NCI-H526 (cell line): Measurements from ENCODE around the gene HMGN4.
"Not testable (repeated sequence)": the region's sequence is repeated elsewhere in the genome, so short reads cannot be mapped to it uniquely, and the experiment has no call there.

ENCODE experiments used
- DNase-seq, 2 experiments: peaks; one replicate each; lab custom pipeline; 2025; lab: John Stamatoyannopoulos, UW

The HMGN4 gene

DNA sequence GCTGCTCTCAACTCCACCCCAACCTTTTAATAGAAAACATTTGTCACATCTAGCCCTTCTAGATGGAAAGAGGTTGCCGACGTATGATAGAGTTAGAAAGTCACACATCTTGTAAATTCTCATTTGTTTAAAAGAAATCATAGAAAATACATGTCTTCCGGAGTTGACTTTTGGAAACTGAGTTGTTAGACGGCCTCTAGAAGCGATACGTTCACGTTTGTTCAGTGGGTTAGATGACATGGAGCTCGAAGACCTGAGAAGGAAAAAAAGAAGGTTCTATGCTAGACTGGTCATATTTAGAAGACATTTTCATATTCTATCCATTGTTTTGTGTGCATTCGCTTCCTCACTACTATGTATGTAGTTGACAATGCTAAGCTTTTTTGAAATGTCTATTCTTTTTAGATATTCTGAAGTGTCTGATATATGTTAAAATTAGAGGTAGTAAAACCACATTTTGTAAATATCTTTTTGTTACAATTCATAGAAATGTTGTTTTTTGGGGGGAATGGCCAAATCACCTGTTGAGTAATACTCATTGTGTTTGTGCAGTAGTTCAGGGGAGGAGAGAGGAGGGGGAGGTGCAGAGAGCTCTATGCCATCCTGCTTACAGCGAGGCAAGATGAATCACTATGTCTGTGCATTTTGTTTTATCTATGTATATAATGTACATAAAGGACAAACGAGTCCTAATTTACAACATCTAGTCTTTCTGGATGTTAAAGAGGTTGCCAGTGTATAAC is 15.5 kb upstream of the HMGN4 start:
- DNase-seq, result not testable (repeated sequence)

DNA sequence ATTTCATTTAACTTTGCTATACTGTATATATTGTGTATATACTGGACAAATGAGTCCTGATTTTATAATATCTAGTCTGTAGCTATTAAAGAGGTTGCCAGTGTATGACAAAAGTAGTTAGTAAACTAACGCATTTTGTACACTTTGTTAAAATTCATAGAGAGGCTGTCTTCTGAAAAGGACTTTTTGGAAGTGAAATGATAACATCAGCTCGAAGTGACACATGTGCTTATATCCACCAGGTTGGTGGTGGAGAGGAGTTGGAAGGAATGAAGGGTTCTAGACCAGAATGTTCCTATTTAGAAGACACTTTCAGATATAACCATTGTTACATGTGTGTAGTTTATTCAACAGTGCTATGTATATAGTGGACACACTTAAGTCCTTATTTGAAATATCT is 13.9 kb upstream of the HMGN4 start:
- DNase-seq, result not testable (repeated sequence)

DNA sequence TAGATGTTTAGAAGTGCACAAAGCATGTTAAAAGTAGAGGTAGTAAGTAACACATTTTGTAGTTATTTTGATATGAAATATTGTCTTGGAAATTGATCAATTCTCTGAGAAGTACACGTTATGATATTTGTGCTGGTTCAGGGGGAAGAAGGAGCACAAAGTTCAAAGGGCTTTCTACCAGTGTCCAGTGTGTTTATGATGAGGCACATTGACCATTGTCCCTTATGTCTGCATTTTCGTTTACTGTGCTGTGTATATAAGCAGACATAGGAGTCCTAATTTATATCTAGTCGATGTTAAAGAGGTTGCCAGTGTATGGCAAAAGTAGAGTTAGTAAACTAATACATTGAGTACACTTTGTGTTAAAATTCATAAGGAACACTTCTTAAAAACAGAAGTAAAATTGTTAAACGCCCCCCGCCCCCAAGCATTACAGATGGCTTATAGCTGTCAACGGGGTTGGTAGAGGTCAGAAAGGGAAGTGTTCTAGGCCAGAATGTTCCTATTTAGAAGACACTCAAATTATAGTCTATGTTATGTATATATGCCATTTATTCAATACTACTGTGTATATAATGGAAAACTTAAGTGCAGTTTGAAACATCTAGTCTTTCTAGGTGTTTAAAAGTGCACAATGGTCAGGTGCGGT is 13.3 kb upstream of the HMGN4 start:
- no peak for DNase-seq

DNA sequence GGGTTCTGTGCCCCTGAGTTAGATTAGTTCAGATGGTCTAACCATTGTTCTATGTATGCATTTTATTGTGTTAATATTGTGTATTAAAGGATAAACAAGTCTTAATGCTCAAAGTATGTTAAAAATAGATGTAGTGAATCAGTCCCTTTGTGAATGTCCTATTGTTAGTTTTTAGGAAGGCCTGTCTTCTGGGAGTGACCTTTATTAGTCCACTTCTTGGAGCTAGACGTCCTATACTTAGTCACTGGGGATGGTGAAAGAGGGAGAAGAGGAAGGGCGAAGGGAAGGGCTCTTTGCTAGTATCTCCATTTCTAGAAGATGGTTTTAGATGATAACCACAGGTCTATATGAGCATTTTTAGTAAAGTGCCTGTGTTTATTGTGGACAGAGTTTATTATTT is 12.3 kb upstream of the HMGN4 start:
- no peak for DNase-seq

DNA sequence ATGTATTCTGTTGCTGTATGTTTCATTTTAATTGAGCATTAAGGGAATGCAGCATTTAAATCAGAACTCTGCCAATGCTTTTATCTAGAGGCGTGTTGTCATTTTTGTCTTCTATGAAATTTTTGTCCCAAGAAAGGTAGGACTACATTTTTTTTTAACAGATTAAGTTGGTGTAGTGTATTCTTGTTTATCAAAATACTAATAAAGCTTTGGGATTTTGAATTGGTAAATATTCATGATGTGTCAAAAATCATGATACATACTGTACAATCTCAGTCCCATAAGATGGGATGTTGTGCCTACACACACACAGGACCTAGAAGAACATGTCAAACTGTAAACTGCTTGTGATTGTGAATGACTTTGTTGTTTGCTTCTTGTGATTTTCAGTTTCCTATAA is 11.2 kb upstream of the HMGN4 start:
- DNase-seq, result no peak

DNA sequence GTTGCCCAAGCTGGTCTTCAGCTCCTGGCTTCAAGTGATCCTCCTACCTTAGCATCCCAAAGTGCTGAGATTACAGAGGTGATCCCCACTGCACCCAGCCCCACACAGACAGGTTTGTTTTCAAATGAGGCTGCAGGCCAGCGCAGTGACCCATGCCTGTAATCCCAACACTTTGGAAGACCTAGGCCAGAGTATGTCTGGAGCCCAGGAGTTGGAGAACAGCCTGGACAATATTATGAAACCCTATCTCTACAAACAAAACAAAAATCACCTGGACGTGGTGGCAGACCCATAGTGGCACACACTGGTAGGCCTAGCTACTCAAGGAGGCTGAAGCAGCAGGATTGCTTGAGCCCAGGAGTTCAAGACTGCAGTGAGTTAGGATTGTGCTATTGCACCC is 8.0 kb upstream of the HMGN4 start:
- no peak for DNase-seq

DNA sequence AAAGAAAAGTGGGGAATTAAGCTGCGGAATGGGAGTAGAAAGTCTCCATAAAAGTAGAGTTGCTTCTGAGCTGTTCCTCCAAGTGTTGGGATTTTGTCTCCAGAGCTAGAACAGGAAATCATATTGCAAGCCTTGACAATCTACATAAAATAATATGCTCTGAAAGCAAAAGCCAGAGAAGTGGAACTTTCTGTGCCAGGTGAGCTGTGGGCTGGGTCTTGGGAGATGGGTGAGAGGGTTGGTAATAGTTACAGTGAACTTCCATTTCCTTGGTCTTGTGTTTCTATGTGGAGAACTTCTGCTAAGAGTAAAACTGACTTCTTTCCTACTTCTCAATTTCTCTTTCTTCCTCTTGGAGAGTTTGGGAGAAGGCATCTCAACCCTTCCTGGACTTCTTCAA is 6.3 kb upstream of the HMGN4 start:
- DNase-seq, result no peak

DNA sequence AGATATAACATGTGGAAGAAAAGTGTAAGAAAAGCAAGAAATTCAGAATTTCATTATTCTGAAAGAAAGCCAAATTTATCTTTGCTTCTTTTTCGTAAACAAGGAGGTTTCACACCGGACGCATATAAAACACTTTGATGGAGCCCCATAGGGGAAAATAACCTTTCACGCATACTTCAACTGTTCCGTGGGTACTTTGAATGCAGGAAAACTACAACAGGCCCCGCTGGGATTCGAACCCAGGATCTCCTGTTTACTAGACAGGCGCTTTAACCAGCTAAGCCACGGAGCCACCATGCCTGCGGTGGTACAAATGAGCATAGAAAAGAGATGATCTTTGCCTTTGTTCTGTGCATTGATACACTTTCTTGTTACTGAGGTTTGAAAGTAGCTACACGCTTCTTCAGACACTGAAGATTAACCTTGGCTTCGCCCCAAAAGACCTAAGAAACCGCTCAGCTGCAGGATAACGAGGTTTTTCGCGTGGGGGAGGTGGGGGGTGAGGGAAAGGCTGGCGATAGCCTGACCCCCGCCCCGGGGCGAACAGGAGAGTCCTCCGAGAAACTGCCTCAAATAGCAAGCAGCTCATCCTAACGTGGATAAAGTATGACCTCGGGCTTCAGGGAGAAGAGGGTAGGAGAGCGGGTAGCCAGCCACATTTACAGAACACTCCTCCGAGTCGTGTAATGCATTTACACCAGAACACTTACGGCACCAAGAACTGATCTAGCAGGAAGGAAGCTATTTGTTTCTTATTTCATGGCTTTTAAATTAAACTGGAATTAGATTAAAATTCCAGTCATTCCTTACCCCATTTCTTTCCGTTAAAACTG is 5.3 kb upstream of the HMGN4 start:
- peak; percentile 84 to 94 for DNase-seq

DNA sequence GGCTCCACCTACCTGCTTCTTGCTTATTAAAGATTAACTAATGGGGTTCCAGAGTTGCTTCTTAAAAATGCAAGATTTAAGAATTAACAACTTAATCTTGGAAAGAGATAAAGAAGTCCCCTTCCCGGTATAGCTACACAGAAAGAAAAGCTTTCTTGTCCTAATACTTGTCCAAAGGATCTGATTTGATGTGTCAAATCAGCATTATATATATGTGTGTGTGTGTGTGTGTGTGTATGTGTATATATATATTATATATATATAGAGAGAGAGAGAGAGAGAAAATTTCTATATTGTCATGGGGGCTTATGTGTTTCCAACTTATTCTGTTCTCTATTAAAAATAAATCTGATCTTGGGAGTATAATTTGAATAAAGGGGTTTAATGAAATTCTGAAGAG is 4.6 kb upstream of the HMGN4 start:
- no peak for DNase-seq

DNA sequence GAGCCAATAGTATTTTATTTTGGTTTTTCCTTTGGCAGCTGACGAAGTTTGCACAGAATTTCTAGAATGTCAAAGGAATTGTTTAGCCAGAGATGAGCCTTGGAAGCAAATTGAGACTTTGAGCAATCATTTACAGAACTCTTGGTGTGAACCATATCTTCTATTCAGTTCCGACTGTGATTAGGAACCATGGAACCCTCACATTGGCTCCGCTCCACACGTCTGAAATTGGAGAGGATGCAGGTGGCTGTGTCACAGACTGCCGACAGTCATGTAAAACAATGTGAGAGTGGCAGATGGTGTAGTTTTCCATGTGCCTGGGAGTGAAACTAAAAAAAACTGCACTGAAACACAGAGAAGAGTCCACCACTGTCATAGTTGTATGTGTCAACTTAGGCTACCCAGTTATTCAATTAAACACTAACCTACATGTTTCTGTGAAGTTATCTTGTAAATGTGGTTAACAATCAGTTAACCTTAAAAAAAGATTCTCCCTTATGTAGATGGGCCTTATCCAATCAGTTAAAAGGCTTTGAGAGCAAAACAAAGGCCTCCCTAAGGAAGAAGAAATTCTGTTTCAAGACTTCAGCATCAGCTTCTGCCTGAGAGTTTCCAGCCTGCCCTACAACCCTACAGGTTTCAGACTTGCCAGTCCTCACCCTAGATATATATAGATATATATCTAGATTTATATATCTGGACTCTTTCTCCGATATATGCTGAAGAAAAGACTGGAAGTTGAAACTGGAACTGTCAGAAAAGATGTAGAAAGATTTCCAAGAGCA is 3.3 kb upstream of the HMGN4 start:
- peak in 1 of 2 experiments; percentile 20 for DNase-seq

DNA sequence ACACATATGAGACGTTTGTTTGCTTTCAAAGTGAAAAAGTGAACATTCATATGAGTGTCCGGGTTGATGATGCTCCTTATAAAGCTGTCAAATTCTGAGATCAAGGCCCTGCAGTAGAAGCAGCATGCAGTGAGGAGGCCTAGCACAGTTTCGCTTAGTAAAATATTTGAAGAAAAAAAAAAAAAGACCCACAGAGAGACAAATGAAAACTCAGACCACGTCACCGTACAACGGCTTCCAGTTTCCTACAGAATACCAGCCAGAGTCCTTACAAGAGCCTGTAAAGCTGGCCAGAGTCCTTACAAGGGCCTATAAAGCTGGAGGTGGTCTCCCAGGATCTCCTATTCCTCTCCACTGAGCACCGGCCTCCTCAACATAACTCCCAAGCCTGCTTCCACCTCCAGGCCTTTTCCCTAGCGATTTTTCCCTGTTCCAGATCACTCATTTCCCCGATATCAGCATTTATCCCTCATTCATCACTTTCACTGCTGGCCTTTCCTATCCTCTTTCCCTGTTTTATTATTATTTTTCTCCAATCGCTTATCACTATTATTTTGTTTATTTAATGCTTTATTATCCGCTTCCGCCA is 1.5 kb upstream of the HMGN4 start:
- DNase-seq, result peak in 1 of 2 experiments; percentile 42

DNA sequence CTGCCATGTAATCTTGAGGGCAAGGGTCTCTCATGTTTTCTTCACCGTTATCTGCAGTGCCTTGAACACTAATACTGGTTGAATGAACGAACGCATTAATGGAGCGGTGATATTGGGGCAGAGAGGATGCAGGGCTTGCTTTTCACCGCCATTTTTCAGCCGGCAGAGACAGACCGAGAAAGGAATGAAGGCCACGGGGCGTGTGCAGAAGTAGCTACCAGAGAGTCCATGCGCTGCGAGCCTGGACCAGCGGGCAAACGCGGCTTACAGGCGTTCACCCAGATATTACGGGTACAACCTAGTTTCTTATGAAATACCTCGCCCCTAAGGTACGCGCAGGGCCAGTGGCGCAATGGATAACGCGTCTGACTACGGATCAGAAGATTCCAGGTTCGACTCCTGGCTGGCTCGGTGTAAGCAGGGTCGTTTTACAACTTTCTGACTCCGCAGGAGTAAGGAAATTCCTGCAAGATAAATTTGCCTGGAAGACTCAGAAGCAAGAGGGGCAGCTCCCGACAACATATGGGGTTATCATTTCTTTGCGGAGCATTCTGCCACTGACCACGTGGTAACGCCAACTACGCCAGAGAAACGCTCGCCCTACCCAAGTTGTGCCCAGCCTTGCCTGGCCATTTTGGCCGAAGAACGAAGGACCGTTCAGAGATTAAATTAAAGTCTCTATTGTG is 863 bp upstream of the HMGN4 start:
- DNase-seq, result peak; percentile 95

DNA sequence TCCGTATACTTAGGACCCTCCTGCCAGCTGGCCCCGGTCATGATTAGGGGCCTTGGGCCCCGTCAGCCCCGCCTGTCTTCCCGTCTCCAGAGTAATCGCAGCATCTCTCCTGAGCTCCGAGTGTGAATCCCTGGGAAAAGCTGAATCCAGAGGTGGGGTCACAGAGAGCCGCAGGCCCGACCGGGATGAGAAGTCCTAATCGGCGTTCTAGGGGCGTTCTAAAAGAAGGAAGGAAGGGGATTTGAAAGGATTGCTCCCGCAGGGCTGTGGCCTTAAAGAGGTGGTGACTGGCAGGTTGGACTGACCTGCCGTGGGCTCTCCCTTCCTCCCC is 371 bp downstream of the HMGN4 start:
- peak; percentile 18 to 75 for DNase-seq

DNA sequence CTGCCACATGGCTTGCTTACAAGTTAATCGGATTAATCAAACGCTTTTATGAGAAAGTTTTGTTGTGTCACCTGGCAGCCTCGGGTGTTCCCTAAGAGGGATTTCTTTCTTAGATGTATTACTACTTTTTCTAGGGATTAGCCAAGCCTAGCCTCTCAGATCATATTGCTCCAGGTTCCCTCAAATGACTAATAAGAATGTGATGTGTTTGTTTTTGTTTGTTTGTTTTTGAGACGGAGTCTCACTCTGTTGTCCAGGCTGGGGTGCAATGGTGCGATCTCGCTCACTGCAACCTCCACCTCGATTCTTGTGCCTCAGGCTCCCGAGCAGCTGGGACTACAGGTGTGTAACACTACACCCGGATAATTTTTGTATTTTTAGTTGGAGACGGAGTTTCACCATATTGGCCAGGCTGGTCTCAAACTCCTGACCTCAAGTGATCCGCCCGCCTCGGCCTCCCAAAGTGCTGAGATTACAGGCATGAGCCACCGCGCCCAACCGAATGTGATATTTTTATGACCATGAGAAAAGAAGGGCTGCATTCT is 977 bp downstream of the HMGN4 start:
- DNase-seq, result no peak

DNA sequence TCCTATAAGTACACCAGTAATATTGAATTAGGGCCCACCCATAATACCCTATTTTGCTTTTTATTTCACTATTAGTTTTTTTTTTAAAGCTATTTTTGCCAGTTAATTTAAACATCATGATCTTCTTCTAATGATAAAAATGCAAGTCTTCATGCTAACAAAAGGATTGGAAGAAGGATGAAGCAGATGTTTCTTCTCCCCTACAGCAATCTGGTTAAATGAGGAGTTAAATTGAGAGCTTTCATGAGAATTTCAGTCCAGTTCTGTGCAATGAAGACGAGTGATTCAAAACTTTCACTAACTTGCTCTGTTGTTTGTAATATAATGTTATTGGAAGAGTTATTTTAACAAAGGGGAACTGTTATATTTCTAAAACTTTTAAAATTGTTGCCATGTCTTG is 3.4 kb downstream of the HMGN4 start:
- no peak for DNase-seq

DNA sequence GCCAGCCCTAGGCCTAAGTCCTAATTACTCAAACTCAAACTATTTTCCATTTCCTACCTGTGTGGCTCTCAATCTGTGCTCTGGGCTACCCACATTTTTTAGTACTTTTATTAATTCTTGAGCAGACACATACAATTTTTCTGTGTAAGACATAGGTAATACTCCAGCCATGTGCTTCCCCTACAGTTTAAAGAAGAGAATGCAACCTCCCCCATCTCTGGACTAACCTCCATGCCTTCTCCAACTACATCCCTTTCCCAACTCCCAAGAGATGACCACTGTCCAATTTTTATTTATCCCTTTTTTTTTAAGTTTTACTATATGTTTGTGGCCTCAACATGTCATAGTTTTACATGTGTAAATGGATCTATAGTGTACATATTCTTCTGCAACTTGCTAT is 5.8 kb downstream of the HMGN4 start:
- DNase-seq, result peak in 1 of 2 experiments; percentile 33

DNA sequence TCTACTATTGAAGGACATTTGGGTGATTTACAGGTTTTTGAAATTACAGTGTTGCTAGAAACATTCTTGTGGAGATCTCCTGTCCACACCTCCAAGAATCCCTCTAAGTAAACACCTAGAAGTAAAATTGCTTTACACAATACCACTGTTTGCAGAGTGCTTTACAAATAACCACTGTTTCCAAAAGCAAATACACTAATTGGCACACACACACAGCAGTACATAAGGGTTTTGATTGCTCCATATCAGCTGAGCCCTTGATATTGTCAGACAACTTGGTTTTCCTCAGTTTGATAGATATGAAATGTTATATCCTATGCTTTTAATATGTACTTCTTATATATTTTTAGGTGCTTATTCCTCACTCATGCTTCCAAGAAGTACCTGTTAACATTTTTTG is 6.3 kb downstream of the HMGN4 start:
- DNase-seq, result no peak

DNA sequence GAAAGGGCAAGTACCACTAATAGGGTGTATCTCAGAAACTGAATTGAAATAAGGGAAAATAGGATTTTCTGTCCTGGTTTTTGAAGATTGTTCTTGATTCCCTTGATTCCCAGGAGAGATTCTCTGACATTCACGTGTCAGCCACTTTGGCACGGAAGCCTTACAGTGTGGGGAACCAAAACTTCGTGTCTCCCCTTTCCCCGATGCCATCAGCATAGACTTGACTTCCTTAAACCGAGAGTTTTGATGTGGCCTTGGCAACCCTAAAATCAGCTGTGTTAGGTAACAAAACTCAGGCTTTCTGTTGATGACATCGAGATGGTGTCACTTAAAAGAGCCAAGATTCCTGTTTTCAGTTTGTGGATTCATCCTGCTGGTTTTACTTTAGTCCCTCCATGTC is 7.5 kb downstream of the HMGN4 start:
- no peak for DNase-seq

DNA sequence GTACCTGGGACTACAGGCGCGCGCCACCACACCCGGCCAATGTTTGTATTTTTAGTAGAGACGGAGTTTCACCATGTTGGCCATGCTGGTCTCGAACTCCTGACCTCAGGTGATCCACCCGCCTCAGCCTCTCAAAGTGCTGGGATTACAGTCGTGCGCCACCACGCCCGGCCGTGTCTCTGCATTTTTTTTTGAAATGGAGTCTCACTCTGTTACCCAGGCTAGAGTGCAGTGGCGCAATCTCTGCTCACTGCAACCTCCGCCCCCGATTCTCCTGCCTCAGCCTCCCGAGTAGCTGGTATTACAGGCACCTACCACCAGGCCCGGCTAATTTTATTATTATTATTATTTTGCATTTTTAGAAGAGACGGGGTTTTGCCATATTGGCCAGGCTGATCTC is 9.2 kb downstream of the HMGN4 start:
- not testable (repeated sequence) for DNase-seq

DNA sequence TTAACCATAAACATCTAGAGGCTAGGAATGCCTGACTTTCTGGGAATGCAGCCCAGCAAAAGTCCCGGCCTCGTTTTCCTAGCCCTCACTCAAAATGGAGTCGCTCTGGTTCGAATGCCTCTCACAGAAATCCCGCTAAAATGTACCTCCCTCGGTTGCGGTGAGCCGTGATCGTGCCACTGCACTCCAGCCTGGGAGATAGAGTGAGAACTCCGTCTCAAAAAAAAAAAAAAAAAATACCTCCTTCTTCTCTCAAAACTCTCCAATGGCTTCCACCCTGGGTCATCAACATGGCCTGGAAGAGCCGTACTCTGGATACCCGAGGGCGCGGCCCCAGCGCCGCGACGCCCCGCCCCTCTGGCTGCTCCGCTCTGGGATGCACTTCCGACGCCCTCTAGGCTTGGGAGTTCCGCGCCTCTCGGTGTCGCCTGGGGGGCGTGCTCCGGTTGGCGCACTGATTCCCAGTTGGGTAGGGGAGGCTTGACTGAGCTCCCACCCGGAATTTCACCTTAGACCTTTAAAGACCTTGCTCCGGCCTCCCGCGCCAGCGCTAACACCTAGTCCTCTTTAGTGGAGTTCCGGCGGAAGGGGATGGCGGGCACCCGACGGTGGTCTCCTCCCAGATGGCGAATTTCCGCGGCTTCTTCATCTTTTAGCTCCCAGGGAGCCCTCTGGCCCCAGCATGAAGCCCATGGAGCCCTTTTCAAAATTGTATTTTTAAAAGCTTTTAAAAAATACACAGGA is 12.3 kb downstream of the HMGN4 start:
- DNase-seq, result peak; percentile 54 to 80
